Fibroblast of peridontal ligament (primary cell): ENCODE results near the gene UCKL1.
"Not testable (repeated sequence)": the region's sequence is repeated elsewhere in the genome, so short reads cannot be mapped to it uniquely, and the experiment has no call there.

ENCODE experiments used
- DNase-seq: peaks from one replicate; pipeline ENCODE4 v3.0.0-alpha.2; 2010; ENCODE audit errors: extremely low read depth

The UCKL1 gene

GRCh38 chr20:63955827-63956663 lies at the start of gene UCKL1:
TSS of gene UCKL1 (minus strand) at chr20:63956416. CDS start at chr20:63956372, 44 bp downstream.
- DNase-seq, result peak; percentile 88

- DNase-seq, result no peak
These were observed 49.2 kb upstream of the UCKL1 start for GRCh38 chr20:64005394-64005793.

GRCh38 chr20:64003960-64004725 lies 47.9 kb upstream of the UCKL1 start:
- no peak for DNase-seq

GRCh38 chr20:64001607-64002011 lies 45.4 kb upstream of the UCKL1 start:
- no peak for DNase-seq

GRCh38 chr20:64000906-64001305 lies 44.7 kb upstream of the UCKL1 start:
- DNase-seq, result no peak

GRCh38 chr20:63982937-63983336 lies 26.7 kb upstream of the UCKL1 start:
- DNase-seq, result no peak

GRCh38 chr20:63980806-63981728 lies 24.9 kb upstream of the UCKL1 start, which contains the start of gene PRPF6:
TSS of gene PRPF6 (plus strand) at chr20:63981132. CDS start at chr20:63981246, 114 bp downstream.
- peak; percentile 88 for DNase-seq

GRCh38 chr20:63980317-63980805 lies 24.1 kb upstream of the UCKL1 start:
- no peak for DNase-seq

- DNase-seq, result no peak
These were observed 23.5 kb upstream of the UCKL1 start, which contains the start of gene SAMD10 for GRCh38 chr20:63979557-63980316. TSS of gene SAMD10 (minus strand) at chr20:63979642. CDS start at chr20:63979467, 175 bp downstream.

- DNase-seq, result no peak
These were observed 23.0 kb upstream of the UCKL1 start for GRCh38 chr20:63979229-63979556.

- no peak for DNase-seq
These were observed 22.4 kb upstream of the UCKL1 start for GRCh38 chr20:63978319-63979228.

GRCh38 chr20:63977739-63978276 lies 21.6 kb upstream of the UCKL1 start:
- peak; percentile 35 for DNase-seq

GRCh38 chr20:63976980-63977738 lies 20.9 kb upstream of the UCKL1 start:
- no peak for DNase-seq

- DNase-seq, result not testable (repeated sequence)
These were observed 20.3 kb upstream of the UCKL1 start for GRCh38 chr20:63976511-63976910.

- DNase-seq, result no peak
These were observed 18.4 kb upstream of the UCKL1 start for GRCh38 chr20:63974402-63975200.

GRCh38 chr20:63973636-63974401 lies 17.6 kb upstream of the UCKL1 start:
- peak; percentile 78 for DNase-seq

GRCh38 chr20:63973160-63973479 lies 16.9 kb upstream of the UCKL1 start:
- no peak for DNase-seq
